H9 (cell line): ENCODE measurements around the gene TSPAN4. TPM values are rescaled to one million over a fixed set of nuclear protein-coding genes. Genes with fewer than 3 reads are reported as not detected.

Source experiments
- DNase-seq: peaks from one replicate; pipeline ENCODE4 v3.0.0-alpha.2; 2017
- H2AFZ ChIP-seq: one replicate; pipeline ENCODE4 v1.6.1; 2013; ENCODE audit warnings: mild to moderate bottlenecking, low read length, control low read depth, moderate library complexity
- H2AK5ac ChIP-seq: 2 replicates; pipeline ENCODE4 v1.6.1; 2013; ENCODE audit warnings: low read length, control low read depth, mixed read lengths; ENCODE audit not compliant: insufficient read length
- H2BK120ac ChIP-seq: one replicate; pipeline ENCODE4 v1.6.1; 2013; ENCODE audit warnings: low read depth, mild to moderate bottlenecking, low read length, control low read depth, inconsistent platforms; ENCODE audit not compliant: poor library complexity, severe bottlenecking
- H2BK12ac ChIP-seq: 2 replicates; pipeline ENCODE4 v1.6.1; 2013; ENCODE audit warnings: low read length, control low read depth, mixed read lengths, low read depth; ENCODE audit not compliant: insufficient read length
- H2BK15ac ChIP-seq: 2 replicates; pipeline ENCODE4 v1.6.1; 2013; ENCODE audit warnings: low read depth, low read length, control low read depth
- H2BK20ac ChIP-seq: one replicate; pipeline ENCODE4 v1.6.1; 2013; ENCODE audit warnings: low read depth, mild to moderate bottlenecking, low read length, control low read depth, inconsistent platforms; ENCODE audit not compliant: poor library complexity, severe bottlenecking
- H2BK5ac ChIP-seq: 2 replicates; pipeline ENCODE4 v1.6.1; 2013; ENCODE audit warnings: low read length, control low read depth, mixed read lengths; ENCODE audit not compliant: insufficient read length
- H3K14ac ChIP-seq: 2 replicates; pipeline ENCODE4 v1.6.1; 2013; ENCODE audit warnings: low read length, control low read depth; ENCODE audit not compliant: insufficient read depth
- H3K18ac ChIP-seq: 2 replicates; pipeline ENCODE4 v1.6.1; 2013; ENCODE audit warnings: low read depth, mild to moderate bottlenecking, mixed read lengths, low read length, control low read depth; ENCODE audit not compliant: insufficient read length
- H3K23ac ChIP-seq: 2 replicates; pipeline ENCODE4 v1.6.1; 2013; ENCODE audit warnings: low read length, control low read depth, mixed read lengths, low read depth; ENCODE audit not compliant: insufficient read length
- H3K23me2 ChIP-seq: 2 replicates; pipeline ENCODE4 v1.6.1; 2013; ENCODE audit warnings: low read depth, mild to moderate bottlenecking, mixed read lengths, low read length, control low read depth; ENCODE audit not compliant: insufficient read length, poor library complexity, severe bottlenecking
- H3K27ac ChIP-seq: 2 replicates; pipeline ENCODE4 v1.5.1; 2013; ENCODE audit warnings: low read length, control low read depth, mixed read lengths, low read depth; ENCODE audit not compliant: insufficient read length
- H3K27me3 ChIP-seq: 2 replicates; pipeline ENCODE4 v1.6.1; 2013; ENCODE audit warnings: low read length, control low read depth, inconsistent platforms; ENCODE audit not compliant: insufficient read depth
- H3K4ac ChIP-seq: 2 replicates; pipeline ENCODE4 v1.6.1; 2013; ENCODE audit warnings: low read depth, mild to moderate bottlenecking, control low read depth, inconsistent platforms, low read length, moderate library complexity
- H3K4me1 ChIP-seq: 2 replicates; pipeline ENCODE4 v1.6.1; 2013; ENCODE audit warnings: low read length, control low read depth, inconsistent platforms; ENCODE audit not compliant: insufficient read depth
- H3K4me2 ChIP-seq: 2 replicates; pipeline ENCODE4 v1.6.1; 2013; ENCODE audit warnings: low read length, control low read depth, mixed read lengths; ENCODE audit not compliant: insufficient read length, insufficient read depth
- H3K56ac ChIP-seq: 2 replicates; pipeline ENCODE4 v1.6.1; 2013; ENCODE audit warnings: low read depth, mild to moderate bottlenecking, mixed read lengths, low read length, control low read depth; ENCODE audit not compliant: insufficient read length
- H3K79me1 ChIP-seq: 2 replicates; pipeline ENCODE4 v1.6.1; 2013; ENCODE audit warnings: low read depth, mild to moderate bottlenecking, moderate library complexity, low read length, control low read depth, inconsistent platforms; ENCODE audit not compliant: insufficient read depth, poor library complexity, severe bottlenecking
- H3K79me2 ChIP-seq: 2 replicates; pipeline ENCODE4 v1.6.1; 2013; ENCODE audit warnings: low read length, control low read depth, inconsistent platforms; ENCODE audit not compliant: insufficient read depth
- H3K9ac ChIP-seq: 2 replicates; pipeline ENCODE4 v1.6.1; 2013; ENCODE audit warnings: low read length, control low read depth, mixed read lengths; ENCODE audit not compliant: insufficient read length; ENCODE audit errors: extremely low read depth
- H3K9me3 ChIP-seq: one replicate; pipeline ENCODE4 v1.6.1; 2013; ENCODE audit warnings: low read depth, low read length, inconsistent platforms; ENCODE audit not compliant: control insufficient read depth
- H3T11ph ChIP-seq: one replicate; pipeline ENCODE4 v1.6.1; 2013; ENCODE audit warnings: mild to moderate bottlenecking, low read length, control low read depth, inconsistent platforms
- H4K20me1 ChIP-seq: one replicate; pipeline ENCODE4 v1.6.1; 2013; ENCODE audit not compliant: control insufficient read depth, insufficient read length, insufficient read depth
- H4K5ac ChIP-seq: 2 replicates; pipeline ENCODE4 v1.6.1; 2013; ENCODE audit warnings: low read depth, mild to moderate bottlenecking, mixed read lengths, low read length, control low read depth; ENCODE audit not compliant: insufficient read length
- H4K8ac ChIP-seq: replicated peaks from 2 replicates; pipeline ENCODE4 v1.6.1; 2013; ENCODE audit warnings: low read length, control low read depth, mixed read lengths, low read depth; ENCODE audit not compliant: insufficient read length
- H4K91ac ChIP-seq: 2 replicates; pipeline ENCODE4 v1.6.1; 2013; ENCODE audit warnings: low read depth, mild to moderate bottlenecking, moderate library complexity, mixed read lengths, low read length, control low read depth; ENCODE audit not compliant: insufficient read length
- H3K27ac Mint-ChIP-seq, 3 experiments: 2 replicates in 2 of 3; 3 replicates in 1 of 3; pipeline ENCODE4 v1.8.0; 2020 to 2021; ENCODE audit warnings: mixed read lengths in 3 of 3, mild to moderate bottlenecking in 1 of 3, moderate library complexity in 1 of 3
- H3K27me3 Mint-ChIP-seq: 2 replicates; pipeline ENCODE4 v1.8.0; 2021; ENCODE audit warnings: low read depth, mild to moderate bottlenecking, moderate library complexity, mixed read lengths
- H3K36me3 Mint-ChIP-seq, 3 experiments: 2 replicates in 2 of 3; 3 replicates in 1 of 3; pipeline ENCODE4 v1.8.0; 2020 to 2021; ENCODE audit warnings: low read depth in 3 of 3, mixed read lengths in 3 of 3; ENCODE audit not compliant: insufficient read depth in 1 of 3
- H3K4me1 Mint-ChIP-seq, 2 experiments: 2 replicates each; pipeline ENCODE4 v1.8.0; 2020; ENCODE audit warnings: mixed read lengths in 2 of 2
- H3K4me3 Mint-ChIP-seq, 2 experiments: 2 replicates in 1 of 2; 3 replicates in 1 of 2; pipeline ENCODE4 v1.8.0; 2020 to 2021; ENCODE audit warnings: mild to moderate bottlenecking in 2 of 2, mixed read lengths in 2 of 2, moderate library complexity in 1 of 2
- H3K9me3 Mint-ChIP-seq, 2 experiments: 2 replicates in 1 of 2; 3 replicates in 1 of 2; pipeline ENCODE4 v1.8.0; 2020; ENCODE audit warnings: mild to moderate bottlenecking in 2 of 2, mixed read lengths in 2 of 2, moderate library complexity in 1 of 2
- WGBS: extraction: QIAGEN DNeasy Blood & Tissue Kit; methylation state at CpG from one replicate; pipeline ENCODE4 v1.1.7; 2013; ENCODE audit warnings: missing lambda C conversion rate, low lambda C conversion rate, mixed read lengths; ENCODE audit not compliant: insufficient read length; ENCODE audit errors: extremely low coverage; 5-methylcytosine and 5-hydroxymethylcytosine counted together
- total RNA-seq: library from RNA; stranded (reverse); gene quantifications from 2 replicates; pipeline ENCODE4 v1.2.1, GENCODE V29; 2021
- TF ChIP-seq, protein P1 (sequence below): fragments of 200-600 bp; sonication (generic); conservative IDR thresholded peaks from 3 replicates; pipeline ENCODE4 v1.8.0; 2021; ENCODE audit warnings: antibody characterized with exemption, mild to moderate bottlenecking

Gene TSPAN4
- total RNA-seq, 1 experiment from 2014 or later: 64.6 TPM

DNA sequence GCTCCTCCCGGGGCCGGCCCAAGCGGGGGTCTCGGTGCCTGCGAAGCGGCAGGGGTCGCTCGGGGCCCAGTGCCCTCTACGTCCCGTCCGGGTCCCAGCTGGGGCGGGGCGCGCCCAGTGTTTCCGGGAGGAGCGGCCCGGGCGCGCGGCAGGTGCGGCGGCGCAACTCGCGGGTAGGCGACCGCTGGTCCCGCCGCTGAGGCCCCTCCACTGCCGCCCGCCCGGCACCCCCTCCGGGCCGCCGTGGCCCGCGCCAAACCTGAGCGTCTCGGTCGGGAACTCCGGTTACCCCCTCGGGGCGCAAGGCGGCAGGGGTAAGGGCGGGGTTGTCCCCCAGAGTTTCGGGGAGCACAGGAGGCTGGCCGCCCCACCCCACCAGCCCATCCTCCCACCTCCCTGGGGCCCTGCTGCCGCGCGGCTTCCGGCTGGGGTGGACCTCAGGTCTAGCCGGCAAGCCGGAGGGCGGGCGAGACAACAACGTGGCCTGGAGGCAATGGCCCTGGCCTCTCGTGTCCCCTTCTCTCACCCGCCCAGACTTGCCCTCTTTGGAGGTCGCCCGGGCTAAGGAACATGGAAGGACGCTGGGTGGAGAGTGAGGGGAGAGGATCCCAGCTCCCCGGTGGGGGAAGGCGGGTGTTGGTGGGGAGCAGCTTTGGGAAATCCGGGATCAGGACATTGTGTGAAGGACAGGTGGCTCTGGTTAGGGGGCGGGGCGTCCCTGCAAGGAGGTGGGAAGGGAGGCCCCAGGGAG is 15.3 kb upstream of the TSPAN4 start:
- Mint-ChIP-seq H3K36me3 (peaks cover 0 to 19% (median 14%) of the 10 kb centered on the region in 3 experiments), H3K27ac (peak overlapping the region in 1 of 3 experiments; percentile 68; a peak in 2 of 7 replicates), H3K27me3 (peaks cover 35% of the 10 kb centered on the region), H3K4me1 (peaks cover 31 to 42% of the 10 kb centered on the region in 2 experiments), H3K9me3 (no peaks in the 10 kb centered on the region; a peak in 1 of 5 replicates), H3K4me3 (peak overlapping the region; percentile 79 to 84)
- H4K5ac ChIP-seq: no peak overlapping the region
- H3K14ac ChIP-seq: peak overlapping the region; percentile 60; the same call in 1 of the 2 replicates
- DNase-seq: peak; percentile 80
- no peak overlapping the region for H2BK20ac ChIP-seq
- no peak overlapping the region for H2BK15ac ChIP-seq
- H3K56ac ChIP-seq: no peak overlapping the region
- H3K9ac ChIP-seq: no peak overlapping the region
- H3K4me2 ChIP-seq: peak overlapping the region; percentile 58
- no peak overlapping the region for H2BK5ac ChIP-seq
- no peaks in the 10 kb centered on the region; the same call in 1 of the 2 replicates for H3K4me1 ChIP-seq
- TF ChIP-seq, protein P1, sequence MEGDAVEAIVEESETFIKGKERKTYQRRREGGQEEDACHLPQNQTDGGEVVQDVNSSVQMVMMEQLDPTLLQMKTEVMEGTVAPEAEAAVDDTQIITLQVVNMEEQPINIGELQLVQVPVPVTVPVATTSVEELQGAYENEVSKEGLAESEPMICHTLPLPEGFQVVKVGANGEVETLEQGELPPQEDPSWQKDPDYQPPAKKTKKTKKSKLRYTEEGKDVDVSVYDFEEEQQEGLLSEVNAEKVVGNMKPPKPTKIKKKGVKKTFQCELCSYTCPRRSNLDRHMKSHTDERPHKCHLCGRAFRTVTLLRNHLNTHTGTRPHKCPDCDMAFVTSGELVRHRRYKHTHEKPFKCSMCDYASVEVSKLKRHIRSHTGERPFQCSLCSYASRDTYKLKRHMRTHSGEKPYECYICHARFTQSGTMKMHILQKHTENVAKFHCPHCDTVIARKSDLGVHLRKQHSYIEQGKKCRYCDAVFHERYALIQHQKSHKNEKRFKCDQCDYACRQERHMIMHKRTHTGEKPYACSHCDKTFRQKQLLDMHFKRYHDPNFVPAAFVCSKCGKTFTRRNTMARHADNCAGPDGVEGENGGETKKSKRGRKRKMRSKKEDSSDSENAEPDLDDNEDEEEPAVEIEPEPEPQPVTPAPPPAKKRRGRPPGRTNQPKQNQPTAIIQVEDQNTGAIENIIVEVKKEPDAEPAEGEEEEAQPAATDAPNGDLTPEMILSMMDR: 0 out of 3 replicates have a peak, but pooled peaks have one; percentile 10
- H3K79me2 ChIP-seq: no peaks in the 10 kb centered on the region
- H4K20me1 ChIP-seq: no peaks in the 10 kb centered on the region
- H3K18ac ChIP-seq: peak overlapping the region; percentile 68
- no peaks in the 10 kb centered on the region for H3K79me1 ChIP-seq
- no peak overlapping the region for H4K8ac ChIP-seq
- H3K23ac ChIP-seq: no peak overlapping the region
- H2BK12ac ChIP-seq: no peak overlapping the region
- H4K91ac ChIP-seq: no peak overlapping the region
- peaks cover 25% of the 10 kb centered on the region for H3K23me2 ChIP-seq
- no peak overlapping the region for H2AFZ ChIP-seq
- H2BK120ac ChIP-seq: no peak overlapping the region
- H3T11ph ChIP-seq: no peak overlapping the region
- no peaks in the 10 kb centered on the region for H3K9me3 ChIP-seq
- H2AK5ac ChIP-seq: no peak overlapping the region
- no peak overlapping the region for H3K4ac ChIP-seq
- no CpG with 5 or more reads among the region's 66 CpGs for WGBS
- peaks cover 9% of the 10 kb centered on the region; the same call in 1 of the 2 replicates for H3K27me3 ChIP-seq
- H3K27ac ChIP-seq: no peak overlapping the region
